Mammary epithelial cell (primary cell): ENCODE measurements around the gene PGBD5.

Source experiments
- CTCF ChIP-seq, 2 donors: IDR thresholded peaks in 1 of 2; conservative IDR thresholded peaks in 1 of 2; 2 replicates each; pipeline ENCODE4 v1.5.1; 2011 to 2012; ENCODE audit warnings: inconsistent platforms in 2 of 2, low read length in 2 of 2, mild to moderate bottlenecking in 2 of 2, control low read depth in 1 of 2, low read depth in 1 of 2; ENCODE audit not compliant: insufficient read depth in 1 of 2; ENCODE audit errors: extremely low read depth in 1 of 2
- EZH2 ChIP-seq: IDR thresholded peaks from 2 replicates; pipeline ENCODE4 v1.6.1; 2012; ENCODE audit warnings: low read length, inconsistent platforms, borderline replicate concordance

GRCh38 chr1:230387876-230388275, 38.3 kb downstream of the PGBD5 start:
- TF ChIP-seq CTCF (conservative IDR thresholded peaks at IDR 0.05 in 1 of 2, IDR thresholded peaks at IDR 0.05 in 1 of 2; ENCODE audit: extremely low read depth in 1 of 2, insufficient read depth in 1 of 2, low read depth in 1 of 2, low read length in 2 of 2) (no peak), EZH2 (no peak)
